GM21367 (cell line): Measurements from ENCODE around the gene PRCC.
A peak's percentile ranks its signal among the peaks of the same experiment; 100 is the strongest.
"Not testable (repeated sequence)": the region's sequence is repeated elsewhere in the genome, so short reads cannot be mapped to it uniquely, and the experiment has no call there.

Experiments
- ATAC-seq: cut with Tn5 transposase; IDR thresholded peaks from one replicate; pipeline ENCODE4 v1.9.1; 2021; ENCODE audit not compliant: unreplicated experiment

Gene PRCC

GRCh38 chr1:156760796-156761104, 6.6 kb upstream of the PRCC start:
- no peak for ATAC-seq

DNA sequence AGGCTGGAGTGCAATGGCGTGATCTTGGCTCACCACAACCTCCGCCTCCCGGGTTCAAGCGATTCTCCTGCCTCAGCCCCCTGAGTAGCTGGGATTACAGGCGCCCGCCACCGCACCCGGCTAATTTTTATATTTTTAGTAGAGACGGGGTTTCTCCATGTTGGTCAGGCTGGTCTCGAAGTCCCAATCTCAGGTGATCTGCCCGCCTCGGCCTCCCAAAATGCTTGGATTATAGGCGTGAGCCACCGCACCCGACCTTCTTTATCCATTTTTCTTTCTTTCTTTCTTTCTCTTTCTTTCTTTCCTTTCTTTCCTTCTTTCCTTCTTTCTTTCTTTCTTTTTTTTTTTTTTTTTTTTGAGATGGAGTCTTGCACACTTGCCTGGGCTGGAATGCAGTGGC, 2.2 kb upstream of the PRCC start:
- ATAC-seq, result not testable (repeated sequence)

DNA sequence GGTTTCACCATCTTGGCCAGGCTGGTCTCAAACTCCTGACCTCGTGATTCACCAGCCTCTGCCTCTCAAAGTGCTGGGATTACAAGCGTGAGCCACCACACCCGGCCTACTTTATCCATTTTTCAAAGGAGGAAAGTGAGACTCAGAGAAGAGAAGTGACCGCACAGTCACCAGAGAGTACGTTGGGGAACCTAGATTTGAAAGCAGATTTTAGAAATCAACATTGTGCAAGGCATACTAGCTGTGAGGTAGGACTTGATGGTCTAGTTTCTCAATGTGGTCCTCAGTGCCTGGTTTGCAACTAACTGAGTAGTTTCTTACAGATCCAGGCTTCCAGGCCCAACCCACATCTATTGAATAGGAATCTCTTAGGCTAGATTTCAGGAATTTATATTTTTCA, 1.7 kb upstream of the PRCC start:
- no peak for ATAC-seq

DNA sequence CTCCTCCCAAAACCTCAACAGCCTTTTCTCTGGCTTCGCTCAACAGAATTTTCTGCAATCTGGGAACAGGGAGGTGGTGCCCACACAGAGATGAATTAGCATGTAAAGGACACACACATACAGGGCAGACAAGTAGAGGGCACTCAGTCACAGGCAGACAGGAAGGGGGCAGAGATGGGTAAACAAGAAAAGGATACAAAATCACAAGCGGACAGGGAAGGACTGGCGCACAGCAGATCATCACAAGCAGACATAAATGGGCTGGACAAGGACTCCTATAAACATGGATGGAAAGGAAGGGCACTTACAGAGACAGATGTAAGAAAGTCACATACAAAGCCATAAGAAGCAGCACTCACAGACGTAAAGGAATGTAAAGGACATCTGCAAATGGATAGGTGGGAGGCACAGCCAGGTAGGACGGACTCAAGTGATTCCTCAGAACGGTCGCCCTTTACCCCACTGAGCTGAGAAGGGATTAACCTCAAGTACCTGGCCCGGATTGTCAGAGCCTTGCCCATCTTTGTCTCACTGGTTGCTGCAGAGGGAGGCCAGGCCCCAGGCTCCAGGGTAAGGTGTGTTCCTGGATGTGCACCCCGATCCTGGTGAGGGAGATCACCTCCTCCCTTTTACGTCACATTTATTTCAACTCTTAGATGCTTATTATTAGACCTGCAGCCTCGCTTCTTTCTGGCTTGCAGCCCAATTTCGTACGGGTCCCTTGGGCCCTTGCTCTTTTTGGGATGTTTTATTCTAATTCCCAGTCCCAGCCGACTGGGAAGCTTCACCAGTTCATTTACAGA, 836 bp upstream of the PRCC start:
- peak; percentile 6 for ATAC-seq

DNA sequence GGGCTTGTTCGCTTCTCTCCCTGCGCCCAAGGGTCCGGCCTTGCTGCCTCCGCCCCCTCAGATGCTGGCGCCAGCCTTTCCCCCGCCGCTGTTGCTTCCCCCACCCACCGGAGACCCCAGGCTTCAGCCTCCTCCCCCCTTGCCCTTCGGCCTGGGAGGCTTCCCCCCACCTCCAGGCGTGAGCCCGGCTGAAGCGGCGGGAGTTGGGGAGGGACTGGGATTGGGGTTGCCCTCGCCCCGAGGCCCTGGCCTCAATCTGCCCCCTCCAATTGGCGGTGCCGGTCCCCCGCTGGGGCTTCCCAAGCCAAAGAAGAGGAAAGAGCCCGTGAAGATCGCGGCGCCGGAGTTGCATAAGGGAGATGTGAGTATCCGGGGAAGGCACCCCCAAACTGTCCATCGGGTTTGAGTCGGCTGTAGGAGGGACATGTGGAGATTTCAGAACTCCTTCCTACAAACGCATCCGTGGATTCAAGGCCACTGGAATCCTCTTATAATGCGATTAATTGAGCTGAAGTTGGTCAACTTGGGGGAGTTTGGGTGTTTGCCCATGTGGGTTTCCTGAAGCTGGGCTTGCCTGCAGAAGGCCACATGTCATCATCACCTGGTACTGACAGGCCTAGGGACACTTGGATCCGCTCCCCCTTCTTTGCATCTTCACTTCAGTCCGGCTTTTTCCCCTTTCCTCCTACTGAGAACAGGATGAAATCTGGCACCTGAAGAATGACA, 707 bp downstream of the PRCC start:
- no peak for ATAC-seq

- ATAC-seq, result no peak
These were observed 1.4 kb downstream of the PRCC start for GRCh38 chr1:156768610-156769295.

GRCh38 chr1:156772222-156772621, 4.9 kb downstream of the PRCC start:
- ATAC-seq, result no peak

GRCh38 chr1:156772728-156773497, 5.6 kb downstream of the PRCC start:
- no peak for ATAC-seq

DNA sequence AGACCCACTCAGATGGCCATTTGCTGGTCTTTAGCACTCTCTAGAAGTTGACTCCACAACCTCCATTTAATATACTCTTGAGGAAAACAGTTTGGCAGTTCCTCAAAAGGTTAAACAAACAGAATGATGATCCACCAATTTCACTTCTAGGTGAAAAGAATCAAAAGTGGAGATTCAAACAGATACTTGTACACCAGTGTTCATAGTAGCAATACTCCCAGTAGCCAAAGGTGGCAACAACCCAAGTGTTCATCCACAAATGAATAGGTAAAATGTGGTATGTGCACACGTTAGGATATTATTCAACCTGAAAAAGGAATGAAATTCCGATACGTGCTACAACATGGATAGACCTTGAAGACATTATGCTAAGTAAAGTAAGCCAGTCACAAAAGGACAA, 6.3 kb downstream of the PRCC start:
- ATAC-seq, result no peak

DNA sequence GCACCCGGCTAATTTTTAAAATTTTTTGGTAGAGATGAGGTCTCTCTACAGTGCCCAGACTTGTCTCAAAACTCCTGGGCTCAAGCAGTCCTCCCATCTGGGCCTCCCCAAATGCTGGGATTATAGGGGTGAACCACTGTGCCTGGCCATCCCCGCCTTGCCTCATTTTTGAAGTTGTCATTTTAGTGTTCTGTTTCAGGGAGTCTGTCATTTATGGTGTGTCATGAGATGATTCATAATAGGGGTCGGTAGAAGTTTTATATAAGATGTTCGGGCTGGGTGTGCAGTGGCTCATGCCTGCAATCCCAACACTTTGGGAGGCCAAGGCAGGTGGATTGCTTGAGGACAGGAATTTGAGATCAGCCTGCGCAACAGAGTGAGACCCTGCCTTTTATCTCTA, 8.5 kb downstream of the PRCC start:
- ATAC-seq, result no peak

DNA sequence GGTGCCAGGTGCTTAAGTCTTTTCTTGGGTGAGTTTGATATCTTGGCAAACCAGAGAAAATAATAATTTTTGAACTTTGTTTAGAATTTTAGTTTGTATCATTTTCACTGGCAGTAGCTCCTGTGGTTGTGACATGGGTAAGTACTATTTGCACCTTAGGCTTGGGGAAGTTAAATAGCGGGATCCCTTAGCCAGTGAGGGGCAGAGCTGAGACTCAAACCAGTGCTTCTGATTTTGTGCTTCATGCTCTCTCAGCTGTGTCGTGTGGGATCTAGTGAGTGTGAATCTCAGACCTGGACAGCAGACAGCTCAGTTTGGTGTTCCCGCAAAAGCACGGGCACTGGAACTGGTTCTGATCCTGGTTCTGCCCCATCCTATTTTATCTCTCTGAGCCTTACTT, 9.6 kb downstream of the PRCC start:
- ATAC-seq, result no peak

DNA sequence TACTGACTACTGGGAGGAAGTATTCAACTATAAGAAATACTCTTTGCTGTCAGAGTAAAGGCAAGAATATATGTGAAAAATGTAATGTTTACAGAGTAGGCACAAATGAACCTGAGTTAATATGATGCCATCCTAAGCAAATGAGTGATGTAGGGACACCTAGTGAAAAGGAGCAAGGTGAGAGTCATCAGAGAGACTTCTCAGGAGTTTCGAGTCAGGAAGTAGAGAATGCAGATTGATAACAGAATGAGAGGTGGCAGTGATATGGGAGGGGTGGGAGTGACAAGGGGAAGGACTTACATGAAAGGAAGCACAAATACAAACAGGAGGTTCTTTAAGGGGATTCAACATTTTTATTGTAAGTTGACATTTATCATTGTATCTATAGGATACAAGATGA, 10.2 kb downstream of the PRCC start:
- ATAC-seq, result no peak

GRCh38 chr1:156781585-156782186, 14.4 kb downstream of the PRCC start:
- no peak for ATAC-seq

- ATAC-seq, result no peak
These were observed 18.1 kb downstream of the PRCC start for GRCh38 chr1:156785458-156785857.

DNA sequence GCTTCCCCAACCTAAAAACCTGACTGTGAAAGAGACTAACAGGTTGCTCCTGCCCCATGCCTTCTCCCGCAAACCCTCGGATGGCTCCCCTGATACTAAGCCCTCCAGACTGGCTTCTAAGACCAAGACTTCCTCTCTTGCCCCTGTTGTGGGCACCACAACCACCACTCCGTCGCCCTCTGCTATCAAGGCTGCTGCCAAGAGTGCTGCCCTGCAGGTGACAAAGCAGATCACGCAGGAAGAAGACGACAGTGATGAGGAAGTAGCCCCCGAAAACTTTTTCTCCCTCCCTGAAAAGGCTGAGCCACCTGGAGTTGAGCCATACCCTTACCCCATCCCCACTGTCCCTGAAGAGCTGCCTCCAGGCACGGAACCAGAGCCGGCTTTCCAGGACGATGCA, 19.3 kb downstream of the PRCC start:
- ATAC-seq, result no peak

- ATAC-seq, result no peak
These were observed 20.8 kb downstream of the PRCC start for GRCh38 chr1:156788136-156788535.

DNA sequence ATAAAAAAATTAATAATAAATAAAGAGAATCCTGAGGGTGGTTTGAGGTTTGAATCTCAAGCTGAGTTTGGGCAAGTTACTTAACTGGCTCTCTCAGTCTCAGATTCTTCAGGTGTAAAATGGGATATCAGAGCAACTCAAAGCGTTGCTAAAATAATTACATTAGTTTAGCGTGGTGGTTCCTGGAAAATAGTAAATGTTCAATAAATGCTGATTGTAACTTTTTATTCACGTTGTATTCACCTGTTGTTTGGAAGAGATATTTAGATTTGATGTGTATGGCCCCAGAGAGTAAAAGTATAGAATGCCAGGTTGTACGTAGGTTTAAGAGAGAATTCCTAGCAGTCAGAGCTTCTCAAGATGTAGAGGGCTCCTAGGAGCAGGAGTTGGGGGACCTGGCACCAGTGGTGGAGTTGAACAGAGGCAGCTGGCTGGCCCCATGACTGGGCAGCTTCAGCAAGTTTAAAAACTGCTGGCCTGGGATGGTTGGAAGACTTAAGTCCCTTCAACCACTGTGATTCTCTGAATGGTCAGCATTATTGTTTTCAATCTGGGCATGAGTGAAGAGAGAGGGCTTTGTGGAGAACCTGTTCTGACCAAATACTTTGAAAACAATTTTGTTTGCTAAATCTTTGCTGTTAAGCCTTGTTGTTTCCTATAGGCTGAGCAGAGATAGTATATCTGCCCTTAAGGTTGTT, 22.4 kb downstream of the PRCC start:
- ATAC-seq, result no peak

- ATAC-seq, result no peak
These were observed 27.4 kb downstream of the PRCC start for GRCh38 chr1:156794506-156795373.

DNA sequence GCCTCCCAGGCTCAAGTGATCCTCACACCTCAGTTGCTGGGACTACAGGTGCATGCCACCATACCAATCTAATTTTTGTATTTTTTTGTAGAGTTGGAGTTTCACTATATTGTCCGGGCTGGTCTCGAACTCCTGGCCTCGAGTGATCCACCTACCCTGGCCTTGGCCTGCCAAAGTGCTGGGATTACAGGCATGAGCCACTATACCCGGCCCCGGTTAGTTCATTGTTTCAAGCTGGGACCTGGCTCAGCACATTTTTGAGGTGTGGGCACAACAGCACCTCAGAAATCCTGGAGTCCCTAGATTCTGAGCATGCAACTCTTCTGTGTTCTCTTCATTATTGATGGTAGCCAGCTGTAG, 28.0 kb downstream of the PRCC start:
- ATAC-seq, result no peak

GRCh38 chr1:156795787-156796186, 28.5 kb downstream of the PRCC start:
- ATAC-seq, result no peak
